GM18526 (cell line): Measurements from ENCODE around the gene PRPF19.
A peak's percentile ranks its signal among the peaks of the same experiment; 100 is the strongest.

Source experiments
- POLR2A ChIP-seq: IDR thresholded peaks from 3 replicates; pipeline ENCODE4 v1.6.1; 2011; ENCODE audit not compliant: insufficient read length; ENCODE audit errors: extremely low read depth

PRPF19 gene

GRCh38 chr11:60842668-60843600 lies 63.5 kb downstream of the PRPF19 start:
- TF ChIP-seq POLR2A: no peak

- TF ChIP-seq POLR2A: peak; percentile 35
Measured at GRCh38 chr11:60841797-60842667, 64.4 kb downstream of the PRPF19 start, which contains the start of gene CCDC86. Gene CCDC86 (plus strand): TSS chr11:60842113. CDS start chr11:60842125, 12 bp downstream.
